Astrocyte (in vitro differentiated cells and primary cell): Measurements from ENCODE around the gene GPM6B.

Experiments
- CTCF ChIP-seq: IDR thresholded peaks from 2 replicates; pipeline ENCODE4 v1.5.1; 2011; ENCODE audit warnings: low read depth, mild to moderate bottlenecking, inconsistent platforms, low read length, moderate library complexity; ENCODE audit not compliant: insufficient read depth
- EZH2 ChIP-seq: IDR thresholded peaks from 2 replicates; pipeline ENCODE4 v1.6.1; 2012; ENCODE audit warnings: mild to moderate bottlenecking, low read length, inconsistent platforms; ENCODE audit not compliant: insufficient read depth

- TF ChIP-seq CTCF (no peak), EZH2 (no peak)
These were observed 19.4 kb downstream of the GPM6B start for GRCh38 chrX:13797512-13797911.
